H1 (cell line): ENCODE measurements around the gene GABRG3. TPM values are rescaled to one million over a fixed set of nuclear protein-coding genes. Genes with fewer than 3 reads are reported as not detected.

Experiments
- CTCF ChIA-PET: fragments of 300-600 bp; sonication (Branson Sonifier 250); formaldehyde crosslinking; loops from one replicate; lab custom pipeline; 2021; ENCODE audit not compliant: partially characterized antibody; lab: Charles Lee
- POLR2A ChIA-PET: fragments of 300-600 bp; sonication (Branson Sonifier 250); formaldehyde crosslinking; loops from one replicate; lab custom pipeline; 2021; ENCODE audit warnings: inconsistent platforms; ENCODE audit not compliant: partially characterized antibody; lab: Charles Lee
- DNase-seq, 2 experiments: peaks; one replicate each; pipeline versions ENCODE4 v3.0.0 to v3.0.0-alpha.2; 2010 to 2022; ENCODE audit warnings: low spot score in 2 of 2, low read depth in 1 of 2, mixed read lengths in 1 of 2
- FAIRE-seq: peaks from 2 replicates; lab custom pipeline; 2011; peaks lifted over from hg19 to GRCh38; lab: Jason Lieb, UNC
- H2AFZ ChIP-seq: 2 replicates; pipeline ENCODE4 v1.8.1; 2012; ENCODE audit warnings: low read length, inconsistent platforms
- H2AK5ac ChIP-seq: 2 replicates; pipeline ENCODE4 v1.6.1; 2013; ENCODE audit warnings: low read depth, low read length
- H2BK120ac ChIP-seq: replicated peaks from 2 replicates; pipeline ENCODE3; 2013; ENCODE audit warnings: low read depth, low read length, inconsistent platforms
- H2BK12ac ChIP-seq: 2 replicates; pipeline ENCODE4 v1.6.1; 2013; ENCODE audit warnings: low read depth, low read length
- H2BK15ac ChIP-seq: 2 replicates; pipeline ENCODE4 v1.6.1; 2013; ENCODE audit warnings: low read length
- H2BK20ac ChIP-seq: 2 replicates; pipeline ENCODE4 v1.6.1; 2013; ENCODE audit warnings: low read length
- H2BK5ac ChIP-seq: 2 replicates; pipeline ENCODE4 v1.6.1; 2013; ENCODE audit warnings: low read depth, low read length
- H3K14ac ChIP-seq: 2 replicates; pipeline ENCODE4 v1.6.1; 2013; ENCODE audit warnings: inconsistent platforms; ENCODE audit not compliant: insufficient read length
- H3K18ac ChIP-seq: 2 replicates; pipeline ENCODE4 v1.6.1; 2013; ENCODE audit warnings: low read length; ENCODE audit errors: extremely low read depth
- H3K23ac ChIP-seq: 2 replicates; pipeline ENCODE4 v1.6.1; 2013; ENCODE audit warnings: inconsistent platforms; ENCODE audit not compliant: insufficient read length
- H3K23me2 ChIP-seq: 2 replicates; pipeline ENCODE4 v1.6.1; 2013; ENCODE audit warnings: low read depth, low read length
- H3K27ac ChIP-seq: 2 replicates; pipeline ENCODE4 v1.6.1; 2011; ENCODE audit warnings: low read depth, low read length, inconsistent platforms
- H3K27me3 ChIP-seq, 4 experiments: replicated peaks in 1 of 4; 1 replicate in 1 of 4; 2 replicates in 3 of 4; pipeline versions ENCODE4 v1.6.1 to v1.8.1; 2011 to 2013; ENCODE audit warnings: low read length in 3 of 4, mild to moderate bottlenecking in 3 of 4, inconsistent platforms in 2 of 4, mixed read lengths in 2 of 4, moderate library complexity in 1 of 4; ENCODE audit not compliant: control insufficient read depth in 3 of 4, insufficient read depth in 3 of 4; ENCODE audit errors: extremely low read depth in 1 of 4
- H3K36me3 ChIP-seq, 4 experiments: 2 replicates each; pipeline versions ENCODE4 v1.6.1 to v1.8.1; 2011 to 2013; ENCODE audit warnings: mild to moderate bottlenecking in 4 of 4, low read length in 3 of 4, moderate library complexity in 2 of 4, control low read depth in 1 of 4, inconsistent platforms in 1 of 4; ENCODE audit not compliant: insufficient read depth in 4 of 4, control insufficient read depth in 2 of 4
- H3K4ac ChIP-seq: replicated peaks from 2 replicates; pipeline ENCODE3; 2013; ENCODE audit warnings: low read length, low read depth, mixed read lengths, inconsistent platforms; ENCODE audit not compliant: insufficient read length
- H3K4me1 ChIP-seq, 4 experiments: replicated peaks in 1 of 4; 1 replicate in 1 of 4; 2 replicates in 3 of 4; pipeline versions ENCODE4 v1.6.1 to v1.8.1; 2011 to 2013; ENCODE audit warnings: low read length in 3 of 4, inconsistent platforms in 2 of 4, mixed read lengths in 1 of 4; ENCODE audit not compliant: insufficient read depth in 4 of 4, control insufficient read depth in 3 of 4
- H3K4me2 ChIP-seq, 2 experiments: 2 replicates each; pipeline versions ENCODE4 v1.6.1 to v1.8.1; 2011 to 2013; ENCODE audit warnings: low read depth in 2 of 2, low read length in 2 of 2, control low read depth in 1 of 2, inconsistent platforms in 1 of 2, mild to moderate bottlenecking in 1 of 2; ENCODE audit not compliant: insufficient read depth in 1 of 2
- H3K4me3 ChIP-seq, 4 experiments: fragments of 200-600, 300-600 bp in 1 of 4; sonication (generic), shearing (Covaris generic), sonication (Bioruptor Twin) in 1 of 4; 2 replicates each; pipeline versions ENCODE4 v1.5.1 to v1.8.1; 2011 to 2016; ENCODE audit warnings: low read length in 4 of 4, low read depth in 3 of 4, control low read depth in 2 of 4, inconsistent platforms in 2 of 4, mild to moderate bottlenecking in 2 of 4, mixed read lengths in 1 of 4, moderate library complexity in 1 of 4; ENCODE audit not compliant: insufficient read depth in 2 of 4; ENCODE audit errors: extremely low read depth in 1 of 4
- H3K56ac ChIP-seq: replicated peaks from 2 replicates; pipeline ENCODE3; 2013; ENCODE audit warnings: low read depth, mild to moderate bottlenecking, mixed read lengths, low read length, inconsistent platforms; ENCODE audit not compliant: insufficient read length
- H3K79me1 ChIP-seq: 2 replicates; pipeline ENCODE4 v1.6.1; 2013; ENCODE audit warnings: low read depth, low read length, control low read depth
- H3K79me2 ChIP-seq, 2 experiments: 2 replicates each; pipeline versions ENCODE4 v1.6.1 to v1.8.1; 2012 to 2013; ENCODE audit warnings: low read length in 2 of 2, mild to moderate bottlenecking in 2 of 2, inconsistent platforms in 1 of 2; ENCODE audit not compliant: insufficient read depth in 2 of 2, control insufficient read depth in 1 of 2
- H3K9ac ChIP-seq, 4 experiments: replicated peaks in 1 of 4; 1 replicate in 1 of 4; 2 replicates in 3 of 4; pipeline versions ENCODE4 v1.6.1 to v1.8.1; 2011 to 2013; ENCODE audit warnings: low read depth in 3 of 4, low read length in 3 of 4, control low read depth in 2 of 4, mild to moderate bottlenecking in 2 of 4, moderate library complexity in 2 of 4, inconsistent platforms in 1 of 4; ENCODE audit errors: extremely low read depth in 1 of 4
- H3K9me3 ChIP-seq, 2 experiments: 2 replicates each; pipeline versions ENCODE4 v1.6.1 to v1.8.1; 2012 to 2013; ENCODE audit warnings: mild to moderate bottlenecking in 2 of 2, moderate library complexity in 2 of 2, control low read depth in 1 of 2, inconsistent platforms in 1 of 2, low read depth in 1 of 2, low read length in 1 of 2, mixed read lengths in 1 of 2; ENCODE audit not compliant: insufficient read depth in 2 of 2
- H4K20me1 ChIP-seq, 2 experiments: replicated peaks in 1 of 2; 2 replicates each; pipeline versions ENCODE3 to v1.8.1; 2011 to 2013; ENCODE audit warnings: inconsistent platforms in 2 of 2, low read length in 2 of 2, mild to moderate bottlenecking in 1 of 2; ENCODE audit not compliant: insufficient read depth in 2 of 2, control insufficient read depth in 1 of 2
- H4K5ac ChIP-seq: 2 replicates; pipeline ENCODE4 v1.6.1; 2013; ENCODE audit warnings: low read length, low read depth, mixed read lengths, inconsistent platforms; ENCODE audit not compliant: insufficient read length
- H4K8ac ChIP-seq: 2 replicates; pipeline ENCODE4 v1.8.0; 2013; ENCODE audit warnings: mild to moderate bottlenecking, moderate library complexity, low read length, inconsistent platforms; ENCODE audit not compliant: insufficient read depth; ENCODE audit errors: extremely low read depth
- H4K91ac ChIP-seq: replicated peaks from 2 replicates; pipeline ENCODE3; 2013; ENCODE audit warnings: low read length, mixed read lengths, inconsistent platforms; ENCODE audit not compliant: insufficient read length
- CTCF ChIP-seq, 3 experiments: IDR thresholded peaks; 1 replicate in 2 of 3; 2 replicates in 1 of 3; pipeline versions ENCODE4 v1.5.1 to v1.6.1; 2011; ENCODE audit warnings: low read length in 3 of 3, mild to moderate bottlenecking in 3 of 3, inconsistent platforms in 2 of 3, low read depth in 1 of 3, moderate library complexity in 1 of 3; ENCODE audit not compliant: insufficient read depth in 1 of 3; ENCODE audit errors: control extremely low read depth in 1 of 3
- EZH2 ChIP-seq: fragments of 200-600 bp; sonication (generic); IDR thresholded peaks from 2 replicates; pipeline ENCODE4 v1.7.1; 2012; ENCODE audit warnings: low read depth, mild to moderate bottlenecking, moderate library complexity, low read length, inconsistent platforms; ENCODE audit not compliant: severe bottlenecking
- GABPA ChIP-seq: IDR thresholded peaks from 2 replicates; pipeline ENCODE4 v1.6.1; 2011; ENCODE audit warnings: mild to moderate bottlenecking, low read length, moderate library complexity, borderline replicate concordance; ENCODE audit not compliant: insufficient read depth
- KDM1A ChIP-seq: fragments of 200-600, 300-600 bp; sonication (generic); IDR thresholded peaks from 2 replicates; pipeline ENCODE4 v1.7.1; 2016; ENCODE audit warnings: mild to moderate bottlenecking, low read length, borderline replicate concordance
- MAX ChIP-seq: IDR thresholded peaks from 2 replicates; pipeline ENCODE4 v1.6.1; 2012; ENCODE audit warnings: inconsistent platforms
- PHF8 ChIP-seq: fragments of 200-600 bp; sonication (generic); conservative IDR thresholded peaks from 2 replicates; pipeline ENCODE4 v1.7.1; 2012; ENCODE audit warnings: low read depth, mild to moderate bottlenecking, inconsistent platforms, low read length, moderate library complexity
- SIX5 ChIP-seq: IDR thresholded peaks from 2 replicates; pipeline ENCODE4 v1.6.1; 2011; ENCODE audit warnings: mild to moderate bottlenecking, low read depth, low read length
- SP1 ChIP-seq: IDR thresholded peaks from 2 replicates; pipeline ENCODE4 v1.6.1; 2011; ENCODE audit warnings: low read depth, low read length
- WGBS, 2 experiments: shearing (Covaris generic) in 1 of 2; methylation state at CpG; one replicate each; pipeline versions ENCODE4 v1.1.6 to v1.1.7; 2013 to 2015; ENCODE audit warnings: low lambda C conversion rate in 2 of 2, mixed read lengths in 2 of 2, inconsistent platforms in 1 of 2, low coverage in 1 of 2, missing lambda C conversion rate in 1 of 2; ENCODE audit not compliant: insufficient replicate concordance in 2 of 2, insufficient coverage in 1 of 2, insufficient read length in 1 of 2; ENCODE audit errors: extremely low coverage in 1 of 2, missing lambda C conversion rate in 1 of 2; 5-methylcytosine and 5-hydroxymethylcytosine counted together
- polyA plus RNA-seq, 7 experiments: library from polyadenylated mRNA; depleted of rRNA in 3 of 7; stranded (reverse) in 5 of 7; unstranded in 2 of 7; fragments of >200 nt in 5 of 7; fragments of 200-250 nt in 2 of 7; gene quantifications; 1 replicate in 5 of 7; 2 replicates in 1 of 7; 4 replicates in 1 of 7; pipeline versions ENCODE4 v1.2.1 to v1.2.3, GENCODE V29; 2011 to 2013; ENCODE audit warnings: missing spikeins in 2 of 7, mixed read lengths in 2 of 7
- total RNA-seq: library from RNA; stranded (reverse); fragmentation: NEBNext Ultra II Directional; extraction: Animal tissue kit (Norgen Biotek cat#: 25700); gene quantifications from 2 replicates; pipeline ENCODE4 v1.2.1, GENCODE V29; 2021
- TF ChIP-seq, protein P1 (sequence below): IDR thresholded peaks from 2 replicates; pipeline ENCODE4 v1.6.1; 2011; ENCODE audit warnings: low read length, improper control_type of control experiment

The GABRG3 gene
- total and polyA plus RNA-seq, 2 of the 8 experiments (the other 6 are each of a cell fraction or from before 2014, with no cell fraction given), result 0.17 to 0.80 TPM

- no peak overlapping the region for H3K4ac ChIP-seq
- FAIRE-seq (no peak), DNase-seq (no peak)
- no peak overlapping the region for H3K14ac ChIP-seq
- no peak overlapping the region for H2BK5ac ChIP-seq
- peaks cover 0 to 6% (median 0%) of the 10 kb centered on the region in 4 experiments; a peak in 3 of 7 replicates for H3K4me1 ChIP-seq
- WGBS, 2 experiments, result 91% methylated on average over 11 of the region's 11 CpGs; no CpG with 5 or more reads in 1 of the 2 experiments
- no peak overlapping the region for H2BK12ac ChIP-seq
- no peak overlapping the region for H3K4me2 ChIP-seq
- peak overlapping the region; percentile 25 for H4K91ac ChIP-seq
- no peaks in the 10 kb centered on the region for H3K79me2 ChIP-seq
- H4K8ac ChIP-seq, result no peak overlapping the region
- no peak overlapping the region for H2BK15ac ChIP-seq
- no peak overlapping the region for H4K5ac ChIP-seq
- H3K9ac ChIP-seq, result no peak overlapping the region
- peaks cover 3 to 6% of the 10 kb centered on the region in 2 experiments; a peak in 2 of 4 replicates for H3K9me3 ChIP-seq
- H3K23me2 ChIP-seq, result peaks cover 6% of the 10 kb centered on the region
- H2AFZ ChIP-seq, result 0 out of 2 replicates have a peak overlapping the region, but pooled peaks have one; percentile 12
- no peaks in the 10 kb centered on the region; a peak in 1 of 7 replicates for H3K27me3 ChIP-seq
- no peaks in the 10 kb centered on the region for H3K36me3 ChIP-seq
- H3K4me3 ChIP-seq, result no peak overlapping the region
- H3K79me1 ChIP-seq, result no peaks in the 10 kb centered on the region
- H3K27ac ChIP-seq, result no peak overlapping the region
- ChIA-PET CTCF (interaction anchor here (0.5 kb wide), 1 partner anchor 24 kb away, joined by 3 read pairs; no protein-coding TSS in a partner anchor), POLR2A (no interaction called here)
- peaks cover 0 to 5% of the 10 kb centered on the region in 2 experiments for H4K20me1 ChIP-seq
- no peak overlapping the region for H2BK120ac ChIP-seq
- H3K18ac ChIP-seq, result no peak overlapping the region
- 0 out of 2 replicates have a peak overlapping the region, but pooled peaks have one; percentile 65 for H2AK5ac ChIP-seq
- no peak overlapping the region for H3K56ac ChIP-seq
- H3K23ac ChIP-seq, result no peak overlapping the region
- no peak overlapping the region for H2BK20ac ChIP-seq
- no peak for TF ChIP-seq CTCF (IDR thresholded peaks at IDR 0.05; ENCODE audit: control extremely low read depth in 1 of 3, insufficient read depth in 1 of 3, low read depth in 1 of 3, low read length in 3 of 3)
- no peak for TF ChIP-seq PHF8
- TF ChIP-seq SIX5, result no peak
- no peak for TF ChIP-seq SP1
- TF ChIP-seq, protein P1, sequence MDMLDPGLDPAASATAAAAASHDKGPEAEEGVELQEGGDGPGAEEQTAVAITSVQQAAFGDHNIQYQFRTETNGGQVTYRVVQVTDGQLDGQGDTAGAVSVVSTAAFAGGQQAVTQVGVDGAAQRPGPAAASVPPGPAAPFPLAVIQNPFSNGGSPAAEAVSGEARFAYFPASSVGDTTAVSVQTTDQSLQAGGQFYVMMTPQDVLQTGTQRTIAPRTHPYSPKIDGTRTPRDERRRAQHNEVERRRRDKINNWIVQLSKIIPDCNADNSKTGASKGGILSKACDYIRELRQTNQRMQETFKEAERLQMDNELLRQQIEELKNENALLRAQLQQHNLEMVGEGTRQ, result no peak
- TF ChIP-seq MAX, result no peak
- TF ChIP-seq EZH2, result no peak
- TF ChIP-seq KDM1A, result no peak
- TF ChIP-seq GABPA, result no peak
Observed at GRCh38 chr15:27086805-27087204, 115.8 kb downstream of the GABRG3 start.
